Measurements from ENCODE around the gene ATL3.

DNA sequence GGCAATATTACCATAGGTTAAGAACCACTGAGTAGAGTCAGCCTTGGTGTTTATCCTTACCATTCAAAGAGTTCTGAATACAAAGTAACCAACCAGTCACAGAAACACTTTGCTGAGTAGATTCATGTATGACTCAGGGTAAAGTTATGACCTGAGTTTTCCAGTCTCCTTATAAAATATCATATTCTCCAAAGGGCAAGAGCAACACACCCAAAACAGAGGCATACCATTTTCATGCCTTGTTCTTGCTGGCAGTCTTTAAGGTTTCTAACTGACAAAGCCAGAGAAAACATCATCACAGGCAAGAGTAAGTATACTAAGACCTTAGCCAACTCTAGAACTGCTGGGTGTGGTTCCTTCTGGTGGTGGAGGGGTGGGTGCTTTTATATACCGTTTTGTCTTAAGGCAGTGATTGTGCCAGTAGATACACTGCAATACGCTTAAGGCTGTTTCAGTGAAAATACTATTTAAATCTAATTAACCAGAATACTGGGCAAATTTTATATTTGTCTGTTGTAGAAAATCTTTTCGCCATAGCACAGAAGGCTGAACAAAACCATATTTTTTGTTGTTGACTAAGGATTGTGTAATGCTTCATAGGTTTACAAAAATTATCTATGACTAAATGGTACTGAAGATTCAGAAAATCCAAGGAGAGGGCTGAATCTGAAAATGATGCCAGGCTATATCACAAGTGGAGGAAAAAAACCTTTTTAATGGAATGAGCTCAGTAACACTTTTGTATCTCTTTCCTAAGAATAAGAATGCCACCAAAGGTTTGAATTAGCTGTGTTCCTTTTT lies 3.0 kb downstream of the ATL3 start:
- TF ChIP-seq CTCF (conservative IDR thresholded peaks at IDR 0.05; ENCODE audit: low read length), result no peak
- no peak for TF ChIP-seq EZH2phosphoT487 (IDR thresholded peaks at IDR 0.05; ENCODE audit: borderline replicate concordance, low read depth, low read length)
